ENCODE data around the gene MCU. TPM values are rescaled to one million over a fixed set of nuclear protein-coding genes. Genes with fewer than 3 reads are reported as not detected.
"Not testable (repeated sequence)": the region's sequence is repeated elsewhere in the genome, so short reads cannot be mapped to it uniquely, and the experiment has no call there.

The MCU gene
- total and polyA plus RNA-seq, 2 of the 8 experiments (the other 6 are each of a cell fraction or from before 2014, with no cell fraction given): 51.6 to 62.2 TPM

DNA sequence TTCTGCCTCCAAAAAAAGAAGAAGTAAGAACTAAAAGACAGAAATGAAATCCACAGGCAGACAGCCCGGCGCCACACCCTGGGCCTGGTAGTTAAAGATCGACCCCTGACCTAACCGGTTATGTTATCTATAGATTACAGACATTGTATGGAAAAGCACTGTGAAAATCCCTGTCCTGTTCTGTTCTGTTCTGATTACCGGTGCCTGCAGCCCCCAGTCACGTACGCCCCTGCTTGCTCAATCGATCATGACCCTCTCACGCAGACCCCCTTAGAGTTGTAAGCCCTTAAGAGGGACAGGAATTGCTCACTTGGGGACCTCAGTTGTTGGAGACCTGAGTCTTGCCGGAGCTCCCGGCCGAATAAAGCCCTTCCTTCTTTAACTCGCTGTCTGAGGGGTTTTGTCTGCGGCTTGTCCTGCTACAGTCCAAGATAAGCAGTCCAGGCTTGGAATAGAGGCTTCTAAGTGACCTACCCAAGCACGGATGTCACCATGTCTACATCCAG is 212.1 kb downstream of the MCU start:
- H3K4me1 ChIP-seq (replicated peaks in 1 of 4; ENCODE audit: control insufficient read depth in 3 of 4, insufficient read depth in 4 of 4, low read length in 3 of 4); H3K79me2 ChIP-seq (ENCODE audit: control insufficient read depth in 1 of 2, insufficient read depth in 2 of 2, low read length in 2 of 2); H3K27ac ChIP-seq (ENCODE audit: low read depth, low read length); H4K8ac ChIP-seq (ENCODE audit: extremely low read depth, insufficient read depth, low read length); H2BK15ac ChIP-seq (ENCODE audit: low read length); DNase-seq (ENCODE audit: low read depth in 1 of 2, low spot score in 2 of 2); H3K9me3 ChIP-seq (ENCODE audit: insufficient read depth in 2 of 2, low read depth in 1 of 2, low read length in 1 of 2); H2AFZ ChIP-seq (ENCODE audit: low read length); H3K4me3 ChIP-seq (ENCODE audit: extremely low read depth in 1 of 4, insufficient read depth in 2 of 4, low read depth in 3 of 4, low read length in 4 of 4); H3K79me1 ChIP-seq (ENCODE audit: low read depth, low read length); H2BK5ac ChIP-seq (ENCODE audit: low read depth, low read length); FAIRE-seq; H3K18ac ChIP-seq (ENCODE audit: extremely low read depth, low read length); H3K9ac ChIP-seq (replicated peaks in 1 of 4; ENCODE audit: extremely low read depth in 1 of 4, low read depth in 3 of 4, low read length in 3 of 4); H3K36me3 ChIP-seq (ENCODE audit: control insufficient read depth in 2 of 4, insufficient read depth in 4 of 4, low read length in 3 of 4); H2AK5ac ChIP-seq (ENCODE audit: low read depth, low read length); POLR2A ChIA-PET (ENCODE audit: partially characterized antibody); H2BK20ac ChIP-seq (ENCODE audit: low read length); H3K4me2 ChIP-seq (ENCODE audit: insufficient read depth in 1 of 2, low read depth in 2 of 2, low read length in 2 of 2); H2BK12ac ChIP-seq (ENCODE audit: low read depth, low read length); H3K14ac ChIP-seq (ENCODE audit: insufficient read length); H3K23me2 ChIP-seq (ENCODE audit: low read depth, low read length); H3K4ac ChIP-seq (replicated peaks; ENCODE audit: insufficient read length, low read depth, low read length); H2BK120ac ChIP-seq (replicated peaks; ENCODE audit: low read depth, low read length); H4K20me1 ChIP-seq (replicated peaks in 1 of 2; ENCODE audit: control insufficient read depth in 1 of 2, insufficient read depth in 2 of 2, low read length in 2 of 2); H3K56ac ChIP-seq (replicated peaks; ENCODE audit: insufficient read length, low read depth, low read length); H3K23ac ChIP-seq (ENCODE audit: insufficient read length); H4K5ac ChIP-seq (ENCODE audit: insufficient read length, low read depth, low read length); H4K91ac ChIP-seq (replicated peaks; ENCODE audit: insufficient read length, low read length); H3K27me3 ChIP-seq (replicated peaks in 1 of 4; ENCODE audit: control insufficient read depth in 3 of 4, extremely low read depth in 1 of 4, insufficient read depth in 3 of 4, low read length in 3 of 4): not testable (repeated sequence)
- WGBS, 2 experiments (ENCODE audit: extremely low coverage in 1 of 2, insufficient coverage in 1 of 2, insufficient read length in 1 of 2, insufficient replicate concordance in 2 of 2, low coverage in 1 of 2, low lambda C conversion rate in 2 of 2, missing lambda C conversion rate in 1 of 2): 94% methylated on average over 15 of the region's 15 CpGs; no CpG with 5 or more reads in 1 of the 2 experiments
- CTCF ChIA-PET (ENCODE audit: partially characterized antibody): interaction anchor here (0.7 kb wide), 1 partner anchor 28 kb away, joined by 3 read pairs; no protein-coding TSS in a partner anchor
